ENCODE results near the gene DENND10.

The DENND10 gene

GRCh38 chr10:119103903-119104653 lies at the start of gene DENND10:
DENND10 (plus strand) TSS chr10:119104113; CDS start chr10:119104143, 30 bp downstream.
- DNase-seq (peak; percentile 67), ATAC-seq (replicated peaks) (peak; percentile 90 to 92)
- peak within 1 kb of the TSS; percentile 77 to 81 for H3K4me3 Mint-ChIP-seq
- peaks cover 4 to 8% of the 10 kb centered on the region in 2 donors for H3K36me3 Mint-ChIP-seq
- H3K4me1 Mint-ChIP-seq: peaks cover 4 to 11% of the 10 kb centered on the region in 2 donors
- no peaks in the 10 kb centered on the region for H3K9me3 Mint-ChIP-seq
- peak within 1 kb of the TSS; percentile 56 for H3K27ac Mint-ChIP-seq
- no peaks in the 10 kb centered on the region for H3K27me3 Mint-ChIP-seq

GRCh38 chr10:119055472-119055871 lies 48.4 kb upstream of the DENND10 start:
- no peak for ATAC-seq (replicated peaks)
- peaks cover 6 to 11% of the 10 kb centered on the region in 2 donors for H3K4me1 Mint-ChIP-seq
- no peaks in the 10 kb centered on the region for H3K27me3 Mint-ChIP-seq
- H3K4me3 Mint-ChIP-seq: no peak overlapping the region
- peaks cover 50 to 72% of the 10 kb centered on the region in 2 donors for H3K36me3 Mint-ChIP-seq
- H3K9me3 Mint-ChIP-seq: no peaks in the 10 kb centered on the region
- no peak overlapping the region for H3K27ac Mint-ChIP-seq
- DNase-seq: no peak

- Mint-ChIP-seq H3K9me3 (no peaks in the 10 kb centered on the region), H3K27ac (peak overlapping the region; percentile 20), H3K4me1 (peaks cover 6 to 22% of the 10 kb centered on the region in 2 donors), H3K36me3 (peaks cover 48 to 68% of the 10 kb centered on the region in 2 donors), H3K27me3 (no peaks in the 10 kb centered on the region), H3K4me3 (no peak overlapping the region)
- DNase-seq (no peak), ATAC-seq (replicated peaks) (no peak)
Measured at GRCh38 chr10:119058010-119058409, 45.9 kb upstream of the DENND10 start.

- Mint-ChIP-seq H3K27ac (no peak overlapping the region), H3K27me3 (no peaks in the 10 kb centered on the region), H3K9me3 (no peaks in the 10 kb centered on the region), H3K4me1 (peaks cover 9 to 33% of the 10 kb centered on the region in 2 donors), H3K4me3 (no peak overlapping the region), H3K36me3 (peaks cover 50 to 71% of the 10 kb centered on the region in 2 donors)
- DNase-seq (no peak), ATAC-seq (replicated peaks) (no peak)
Measured at GRCh38 chr10:119059557-119059956, 44.4 kb upstream of the DENND10 start.

- Mint-ChIP-seq H3K27ac (no peak overlapping the region), H3K9me3 (no peaks in the 10 kb centered on the region), H3K27me3 (no peaks in the 10 kb centered on the region), H3K4me1 (peaks cover 12 to 38% of the 10 kb centered on the region in 2 donors), H3K4me3 (no peak overlapping the region), H3K36me3 (peaks cover 47 to 72% of the 10 kb centered on the region in 2 donors)
- DNase-seq (no peak), ATAC-seq (replicated peaks) (no peak)
Measured at GRCh38 chr10:119060107-119060506, 43.8 kb upstream of the DENND10 start.

- Mint-ChIP-seq H3K27ac (no peak overlapping the region), H3K36me3 (peaks cover 55 to 80% of the 10 kb centered on the region in 2 donors), H3K27me3 (no peaks in the 10 kb centered on the region), H3K4me3 (no peak overlapping the region), H3K4me1 (peaks cover 13 to 40% of the 10 kb centered on the region in 2 donors), H3K9me3 (no peaks in the 10 kb centered on the region)
- no peak for DNase-seq
- ATAC-seq (replicated peaks): peak; percentile 65 to 77
Measured at GRCh38 chr10:119061352-119061751, 42.6 kb upstream of the DENND10 start.

GRCh38 chr10:119061926-119062325 lies 42.0 kb upstream of the DENND10 start:
- Mint-ChIP-seq H3K4me1 (peaks cover 13 to 40% of the 10 kb centered on the region in 2 donors), H3K36me3 (peaks cover 54 to 79% of the 10 kb centered on the region in 2 donors)
- DNase-seq: no peak

GRCh38 chr10:119070395-119071165 lies 33.3 kb upstream of the DENND10 start:
- Mint-ChIP-seq H3K27ac (no peak overlapping the region), H3K27me3 (no peaks in the 10 kb centered on the region), H3K36me3 (peaks cover 34 to 44% of the 10 kb centered on the region in 2 donors), H3K4me3 (no peak overlapping the region), H3K4me1 (peaks cover 0 to 6% of the 10 kb centered on the region in 2 donors), H3K9me3 (no peaks in the 10 kb centered on the region)
- DNase-seq (no peak), ATAC-seq (replicated peaks) (no peak)

More at GRCh38 chr10:119061926-119062325, 42.0 kb upstream of the DENND10 start:
- H3K27me3 Mint-ChIP-seq: no peaks in the 10 kb centered on the region
- ATAC-seq (replicated peaks): no peak
- peak overlapping the region in 1 of 2 donors; percentile 4 for H3K4me3 Mint-ChIP-seq
- H3K27ac Mint-ChIP-seq: no peak overlapping the region
- H3K9me3 Mint-ChIP-seq: no peaks in the 10 kb centered on the region

- Mint-ChIP-seq H3K4me3 (no peak overlapping the region), H3K27me3 (no peaks in the 10 kb centered on the region), H3K36me3 (peaks cover 27 to 42% of the 10 kb centered on the region in 2 donors), H3K27ac (no peak overlapping the region), H3K9me3 (no peaks in the 10 kb centered on the region), H3K4me1 (peaks cover 7 to 22% of the 10 kb centered on the region in 2 donors)
- ATAC-seq (replicated peaks) (no peak), DNase-seq (no peak)
Measured at GRCh38 chr10:119073584-119073983, 30.3 kb upstream of the DENND10 start.

GRCh38 chr10:119078422-119079179 lies 25.3 kb upstream of the DENND10 start:
- Mint-ChIP-seq H3K27ac (peak overlapping the region; percentile 10), H3K4me3 (peak overlapping the region; percentile 96 to 98), H3K36me3 (peaks cover 24 to 36% of the 10 kb centered on the region in 2 donors), H3K27me3 (no peaks in the 10 kb centered on the region), H3K4me1 (peaks cover 15 to 44% of the 10 kb centered on the region in 2 donors), H3K9me3 (no peaks in the 10 kb centered on the region)
- DNase-seq: no peak
- ATAC-seq (replicated peaks): no peak

GRCh38 chr10:119079599-119080520 lies 24.1 kb upstream of the DENND10 start:
- Mint-ChIP-seq H3K4me3 (peak overlapping the region; percentile 96 to 98), H3K4me1 (peaks cover 21 to 51% of the 10 kb centered on the region in 2 donors), H3K27me3 (no peaks in the 10 kb centered on the region), H3K36me3 (peaks cover 24 to 36% of the 10 kb centered on the region in 2 donors), H3K9me3 (no peaks in the 10 kb centered on the region), H3K27ac (peak overlapping the region; percentile 97)
- DNase-seq (peak; percentile 60), ATAC-seq (replicated peaks) (peak; percentile 72 to 74)

- H3K4me1 Mint-ChIP-seq: peaks cover 25 to 51% of the 10 kb centered on the region in 2 donors
Measured at GRCh38 chr10:119080521-119081259, 23.2 kb upstream of the DENND10 start, which contains the start of gene EIF3A. EIF3A (minus strand) TSS chr10:119080817; CDS start chr10:119080676, 141 bp downstream.

More at GRCh38 chr10:119080521-119081259, 23.2 kb upstream of the DENND10 start, which contains the start of gene EIF3A:
- peaks cover 24 to 32% of the 10 kb centered on the region in 2 donors for H3K36me3 Mint-ChIP-seq
- H3K4me3 Mint-ChIP-seq: peak within 1 kb of the TSS; percentile 96 to 98
- H3K27ac Mint-ChIP-seq: peak within 1 kb of the TSS; percentile 97
- ATAC-seq (replicated peaks) (peak; percentile 89 to 91), DNase-seq (peak; percentile 91)
- no peaks in the 10 kb centered on the region for H3K9me3 Mint-ChIP-seq
- peaks cover 0 to 4% of the 10 kb centered on the region in 2 donors for H3K27me3 Mint-ChIP-seq

Data from stimulated activated naive B cell treated with anti-CD40 and anti-IgM and Interleukin-4, amounts not matched to agents 10 μg/mL and 1 μg/mL and 100 μg/mL, for 72 hours (primary cell).